Suppressor macrophage treated with lipopolysaccharide for 1 hour (primary cell): ENCODE results near the gene PPP1R1A.

ENCODE experiments used
- DNase-seq, 3 donors: peaks; one replicate each; pipeline ENCODE4 v3.0.0-alpha.2; 2020 to 2022

The PPP1R1A gene

DNA sequence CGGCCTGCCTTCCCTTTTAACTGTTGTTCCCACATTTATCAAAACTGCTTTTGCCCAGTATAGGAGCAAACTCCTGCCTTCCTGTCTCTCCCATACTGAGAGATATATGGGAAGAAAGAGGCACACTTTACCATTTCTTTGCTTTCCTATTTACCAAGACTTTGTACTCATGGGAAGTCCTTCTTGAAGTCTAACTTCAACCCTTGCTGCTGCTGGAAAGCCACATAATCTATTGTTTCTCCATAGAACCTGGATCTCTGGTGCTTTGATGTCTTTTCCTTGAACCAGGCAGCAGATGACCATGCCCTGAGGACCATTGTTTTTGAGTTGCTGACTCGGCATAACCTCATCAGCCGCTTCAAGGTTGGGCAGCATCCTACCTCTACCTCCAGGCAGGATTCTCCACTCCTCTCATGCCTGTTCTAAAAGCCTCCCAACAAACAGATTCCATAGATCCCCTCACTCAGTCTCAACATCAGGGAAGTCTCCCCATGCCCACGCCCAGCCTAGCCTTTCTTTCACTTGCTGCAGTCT, 18.4 kb downstream of the PPP1R1A start:
- no peak for DNase-seq

- DNase-seq, result no peak
Measured at GRCh38 chr12:54569072-54569471, 19.4 kb downstream of the PPP1R1A start.

GRCh38 chr12:54566792-54567191, 21.7 kb downstream of the PPP1R1A start:
- no peak for DNase-seq

DNA sequence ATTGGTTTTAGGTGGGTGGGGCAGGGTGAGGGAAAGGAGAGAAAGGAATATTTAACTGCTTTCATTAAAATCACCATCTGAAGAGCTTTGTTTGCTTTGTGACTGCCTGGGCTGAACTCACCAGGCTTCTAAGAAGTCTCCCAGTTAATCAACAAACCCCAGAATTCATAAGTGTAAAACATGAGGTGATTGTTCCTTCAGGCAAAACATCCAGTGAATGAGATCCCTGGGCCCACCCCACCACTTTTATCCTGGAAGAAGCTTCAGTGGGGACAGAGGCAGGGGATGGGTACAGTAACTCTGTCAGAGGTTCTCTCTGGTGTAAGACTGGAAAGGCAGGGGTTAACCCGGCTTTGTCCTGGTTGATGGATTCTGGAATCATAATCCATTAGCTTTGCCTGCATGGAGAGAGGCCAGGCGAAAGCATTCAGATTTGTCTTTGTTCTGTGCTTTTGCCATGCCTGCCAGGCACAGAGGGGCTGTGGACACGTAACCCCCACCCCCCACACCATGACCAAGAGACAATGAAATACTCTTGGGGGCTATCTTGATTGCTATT, 22.4 kb downstream of the PPP1R1A start:
- no peak for DNase-seq

GRCh38 chr12:54565310-54565985, 23.0 kb downstream of the PPP1R1A start:
- DNase-seq, result no peak

GRCh38 chr12:54564768-54565167, 23.7 kb downstream of the PPP1R1A start:
- DNase-seq, result no peak

GRCh38 chr12:54563787-54564186, 24.7 kb downstream of the PPP1R1A start:
- DNase-seq, result no peak

GRCh38 chr12:54562750-54563356, 25.6 kb downstream of the PPP1R1A start:
- no peak for DNase-seq

- DNase-seq, result peak; percentile 32 to 49 (median 46)
Measured at GRCh38 chr12:54561164-54561563, 27.3 kb downstream of the PPP1R1A start.

DNA sequence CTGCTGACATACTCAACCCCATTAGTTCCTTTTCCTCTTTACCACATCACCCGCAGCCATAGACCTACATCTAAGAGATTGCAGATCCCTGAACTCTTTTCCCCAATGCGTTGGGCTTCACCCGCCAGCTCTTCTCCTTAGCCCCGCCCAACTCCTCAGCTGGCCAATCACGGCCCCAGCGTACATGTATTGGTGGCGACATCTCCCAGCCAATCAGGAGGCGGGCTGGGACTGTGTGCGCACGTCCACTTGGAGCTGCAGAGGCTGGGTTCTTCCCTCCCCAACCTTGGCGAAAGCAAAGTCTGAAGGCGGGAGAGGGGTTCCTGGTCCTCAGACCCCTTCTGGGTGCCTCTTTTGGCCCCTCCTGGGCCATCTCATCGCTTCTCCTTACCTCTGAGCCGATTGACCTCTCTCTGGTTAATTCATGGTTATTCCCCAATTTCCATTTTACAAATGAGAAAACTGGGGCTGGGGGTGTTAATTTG, 28.0 kb downstream of the PPP1R1A start:
- peak; percentile 95 to 97 (median 96) for DNase-seq

DNA sequence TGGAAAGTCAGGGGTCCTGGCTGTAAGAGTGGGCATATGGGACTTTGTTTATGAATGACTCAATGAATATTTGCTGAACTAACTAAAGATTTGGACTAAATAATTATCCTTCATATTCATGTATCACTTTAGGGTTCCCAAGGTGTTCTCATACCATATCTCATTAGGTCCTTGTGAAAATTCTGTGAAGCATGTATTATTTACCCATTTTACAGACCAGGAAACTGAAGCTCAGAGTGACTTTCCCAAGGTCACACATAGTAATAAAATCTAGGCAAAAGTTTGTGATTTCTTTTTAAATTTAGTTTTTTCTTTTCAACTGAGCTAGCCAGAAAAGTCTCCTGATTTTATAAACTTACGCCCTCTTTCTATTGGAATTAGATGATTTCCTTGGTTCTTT, 29.7 kb downstream of the PPP1R1A start:
- DNase-seq, result no peak

GRCh38 chr12:54558311-54558710, 30.1 kb downstream of the PPP1R1A start:
- no peak for DNase-seq

GRCh38 chr12:54555670-54556257, 32.7 kb downstream of the PPP1R1A start:
- no peak for DNase-seq

GRCh38 chr12:54549774-54550451, 38.5 kb downstream of the PPP1R1A start:
- DNase-seq, result no peak

GRCh38 chr12:54546511-54546910, 41.9 kb downstream of the PPP1R1A start:
- no peak for DNase-seq

- no peak for DNase-seq
Measured at GRCh38 chr12:54544743-54545142, 43.7 kb downstream of the PPP1R1A start.

DNA sequence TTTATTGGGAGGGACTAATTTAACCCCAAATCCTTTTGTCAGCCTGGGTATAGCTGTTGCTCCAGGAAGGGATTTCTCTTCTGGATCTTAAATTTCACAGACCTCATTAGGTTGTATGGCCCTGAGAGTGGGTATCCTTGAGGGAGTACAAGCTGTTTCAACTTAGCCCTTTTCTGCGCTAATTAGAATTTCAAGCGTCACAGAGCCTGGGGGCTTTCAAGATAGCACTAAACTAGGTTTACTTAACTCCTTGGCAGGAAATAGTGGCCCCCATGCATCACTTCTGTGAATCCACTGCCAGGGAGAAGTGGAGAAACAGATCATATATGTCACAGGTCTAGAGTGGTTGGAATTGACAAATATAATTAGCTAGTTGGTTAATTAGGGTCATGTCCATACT, 44.9 kb downstream of the PPP1R1A start:
- DNase-seq, result no peak

GRCh38 chr12:54541751-54542290, 46.6 kb downstream of the PPP1R1A start:
- no peak for DNase-seq

DNA sequence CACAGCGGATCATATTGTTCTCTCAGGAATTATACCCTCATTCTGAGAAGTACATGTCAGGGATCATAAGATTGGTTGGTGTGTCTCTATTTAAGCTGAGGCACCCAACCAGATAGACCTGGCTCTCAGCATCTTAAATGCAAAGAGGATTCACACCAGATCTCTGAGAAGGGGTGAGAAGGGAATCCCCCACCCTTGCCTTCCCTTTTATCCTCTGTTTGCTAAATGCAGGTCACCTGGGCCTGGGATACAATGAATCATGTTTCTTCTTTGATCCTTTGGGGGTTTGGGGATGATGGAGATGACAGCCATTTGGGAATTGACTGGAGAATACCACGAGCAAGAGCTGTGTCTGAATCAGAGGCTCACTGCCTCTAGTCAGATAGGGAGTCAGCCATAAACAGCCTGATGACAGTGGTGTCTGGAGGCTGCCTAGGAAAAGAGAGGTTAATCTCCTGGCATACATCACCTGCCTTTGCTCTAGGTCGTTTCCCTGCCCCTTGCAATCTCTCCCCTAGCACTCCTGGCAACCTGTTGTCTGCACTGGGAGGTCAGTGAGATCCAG, 50.2 kb downstream of the PPP1R1A start:
- DNase-seq, result no peak

GRCh38 chr12:54535474-54535873, 53.0 kb downstream of the PPP1R1A start:
- DNase-seq, result no peak

GRCh38 chr12:54529581-54529980, 58.9 kb downstream of the PPP1R1A start:
- DNase-seq, result no peak
